Colonic mucosa (tissue), 4 donors: ENCODE data around the gene TTLL11. TPM values are rescaled to one million over a fixed set of nuclear protein-coding genes. Genes with fewer than 3 reads are reported as not detected.

ENCODE experiments used
- DNase-seq: peaks from one replicate; pipeline ENCODE4 v3.0.0-alpha.2; 2020
- H3K27ac ChIP-seq: fragments of 200-600 bp; one replicate; pipeline ENCODE4 v1.8.0; 2021
- H3K27me3 ChIP-seq: fragments of 200-600 bp; one replicate; pipeline ENCODE4 v1.8.0; 2021
- H3K36me3 ChIP-seq: fragments of 200-600 bp; one replicate; pipeline ENCODE4 v1.8.0; 2021
- H3K4me1 ChIP-seq: fragments of 200-600 bp; one replicate; pipeline ENCODE4 v1.8.0; 2021; ENCODE audit warnings: mild to moderate bottlenecking
- H3K4me3 ChIP-seq: fragments of 200-600 bp; one replicate; pipeline ENCODE4 v1.8.0; 2021
- H3K9ac ChIP-seq, 2 donors: one replicate each; pipeline ENCODE4 v1.7.0; 2013; ENCODE audit warnings: control low read depth in 2 of 2, low read depth in 2 of 2, low read length in 2 of 2
- H3K9me3 ChIP-seq: fragments of 200-600 bp; one replicate; pipeline ENCODE4 v1.8.0; 2021
- CTCF ChIP-seq: fragments of 200-600 bp; IDR thresholded peaks from one replicate; pipeline ENCODE4 v1.8.0; 2022; ENCODE audit warnings: antibody characterized with exemption, mild to moderate bottlenecking
- intact Hi-C: fragments of 100-400 bp; cut with DNase I; formaldehyde crosslinking; loops from one replicate; pipeline ENCODE4 v1.14.1; 2022
- total RNA-seq, 2 donors: library from RNA; stranded (reverse); fragmentation: NEBNext Ultra II Directional in 1 of 2; extraction: Animal tissue kit (Norgen Biotek cat#: 25700) in 1 of 2; gene quantifications; one replicate each; pipeline ENCODE4 v1.2.1, GENCODE V29; 2021
- donor health status: healthy.
- donor health status: DM: no; HTN: no; CAD: no.
- donor health status: DM: no; HTN: no; CAD: no.

The TTLL11 gene
- total RNA-seq, 2 donors from 2014 or later: 5.1 to 5.5 TPM

- Histone ChIP-seq H3K27me3 (no peaks in the 10 kb centered on the region), H3K4me1 (peaks cover 9% of the 10 kb centered on the region), H3K9me3 (no peaks in the 10 kb centered on the region), H3K27ac (no peak overlapping the region), H3K36me3 (no peaks in the 10 kb centered on the region), H3K4me3 (no peak overlapping the region), H3K9ac (no peak overlapping the region)
- TF ChIP-seq CTCF: no peak
- no peak for DNase-seq
- intact Hi-C loops: no loop called here
Observed at GRCh38 chr9:121976751-121977150, 116.4 kb downstream of the TTLL11 start.

GRCh38 chr9:121975801-121976277, 117.3 kb downstream of the TTLL11 start:
- TF ChIP-seq CTCF: no peak
- Histone ChIP-seq H3K4me3 (no peak overlapping the region), H3K9me3 (no peaks in the 10 kb centered on the region), H3K9ac (peak overlapping the region in 1 of 2 donors; percentile 67), H3K27me3 (no peaks in the 10 kb centered on the region), H3K4me1 (peaks cover 9% of the 10 kb centered on the region), H3K36me3 (no peaks in the 10 kb centered on the region), H3K27ac (peak overlapping the region; percentile 75)
- DNase-seq: peak; percentile 79
- intact Hi-C loops: no loop called here

- intact Hi-C loops: no loop called here
- DNase-seq: no peak
- no peak for TF ChIP-seq CTCF
- H3K9ac ChIP-seq: no peak overlapping the region
- H3K9me3 ChIP-seq: no peaks in the 10 kb centered on the region
- peaks cover 9% of the 10 kb centered on the region for H3K4me1 ChIP-seq
- H3K27me3 ChIP-seq: no peaks in the 10 kb centered on the region
- H3K4me3 ChIP-seq: no peak overlapping the region
- no peaks in the 10 kb centered on the region for H3K36me3 ChIP-seq
- no peak overlapping the region for H3K27ac ChIP-seq
Observed at GRCh38 chr9:121974421-121974820, 118.7 kb downstream of the TTLL11 start.

GRCh38 chr9:121972501-121972981, 120.6 kb downstream of the TTLL11 start:
- H3K36me3 ChIP-seq: no peaks in the 10 kb centered on the region
- no peak overlapping the region for H3K4me3 ChIP-seq
- no peak overlapping the region for H3K9ac ChIP-seq
- TF ChIP-seq CTCF: no peak
- peak overlapping the region; percentile 57 for H3K27ac ChIP-seq
- H3K4me1 ChIP-seq: peaks cover 9% of the 10 kb centered on the region
- intact Hi-C loops: no loop called here
- no peaks in the 10 kb centered on the region for H3K9me3 ChIP-seq
- peak; percentile 87 for DNase-seq
- H3K27me3 ChIP-seq: no peaks in the 10 kb centered on the region

GRCh38 chr9:121968056-121968455, 125.1 kb downstream of the TTLL11 start:
- H3K9ac ChIP-seq: no peak overlapping the region
- no peaks in the 10 kb centered on the region for H3K4me1 ChIP-seq
- no peaks in the 10 kb centered on the region for H3K9me3 ChIP-seq
- no peak for TF ChIP-seq CTCF
- no peak overlapping the region for H3K27ac ChIP-seq
- H3K36me3 ChIP-seq: no peaks in the 10 kb centered on the region
- no peak overlapping the region for H3K4me3 ChIP-seq
- no peak for DNase-seq
- intact Hi-C loops: no loop called here
- no peaks in the 10 kb centered on the region for H3K27me3 ChIP-seq
